HepG2 (cell line): Measurements from ENCODE around the gene RTEL1. TPM values are rescaled to one million over a fixed set of nuclear protein-coding genes. Genes with fewer than 3 reads are reported as not detected.

ENCODE experiments used
- ELF3 ChIP-seq: IDR thresholded peaks from 2 replicates; pipeline ENCODE4 v1.6.1; 2016; ENCODE audit warnings: missing genetic modification reagents, missing compliant biosample characterization
- FOXA1 ChIP-seq, 2 experiments: fragments of 450-650 bp in 1 of 2; sonication (generic) in 1 of 2; formaldehyde crosslinking in 1 of 2; IDR thresholded peaks; 2 replicates each; pipeline versions ENCODE4 v1.4.0 to v1.6.1; 2016 to 2020; ENCODE audit warnings: missing genetic modification reagents in 1 of 2
- FOXA3 ChIP-seq: IDR thresholded peaks from 2 replicates; pipeline ENCODE4 v1.6.1; 2016; ENCODE audit warnings: missing genetic modification reagents, missing compliant biosample characterization
- NFYC ChIP-seq: IDR thresholded peaks from 2 replicates; pipeline ENCODE4 v1.6.1; 2016; ENCODE audit warnings: missing genetic modification reagents, missing compliant biosample characterization
- RBFOX2 ChIP-seq: fragments of 200-400 bp; formaldehyde crosslinking; IDR thresholded peaks from 2 replicates; pipeline ENCODE4 v1.6.1; 2017; ENCODE audit warnings: low read depth, mild to moderate bottlenecking, low read length
- REXO4 ChIP-seq: sonication (generic); formaldehyde crosslinking; IDR thresholded peaks from 2 replicates; pipeline ENCODE4 v1.8.0; 2022; ENCODE audit warnings: missing genetic modification reagents, mild to moderate bottlenecking, borderline replicate concordance
- SALL2 ChIP-seq: sonication (generic); formaldehyde crosslinking; IDR thresholded peaks from 2 replicates; pipeline ENCODE4 v1.8.1; 2023; ENCODE audit warnings: mild to moderate bottlenecking, missing genetic modification reagents, inconsistent platforms
- ZNF20 ChIP-seq: sonication (generic); formaldehyde crosslinking; IDR thresholded peaks from 2 replicates; pipeline ENCODE4 v1.4.0; 2020; ENCODE audit warnings: mild to moderate bottlenecking, moderate library complexity, missing genetic modification reagents
- ZNF207 ChIP-seq: fragments of 450-650 bp; IDR thresholded peaks from 2 replicates; pipeline ENCODE4 v1.6.1; 2016; ENCODE audit warnings: antibody characterized with exemption, borderline replicate concordance
- ZNF350 ChIP-seq: sonication (generic); formaldehyde crosslinking; IDR thresholded peaks from 2 replicates; pipeline ENCODE4 v1.4.0; 2020; ENCODE audit warnings: mild to moderate bottlenecking, low read depth, missing genetic modification reagents, borderline replicate concordance
- ZNF446 ChIP-seq: sonication (generic); formaldehyde crosslinking; IDR thresholded peaks from 2 replicates; pipeline ENCODE4 v1.5.0; 2020; ENCODE audit warnings: mild to moderate bottlenecking, missing genetic modification reagents
- ZNF615 ChIP-seq: sonication (generic); formaldehyde crosslinking; IDR thresholded peaks from 2 replicates; pipeline ENCODE4 v1.5.0; 2020; ENCODE audit warnings: mild to moderate bottlenecking, missing genetic modification reagents, borderline replicate concordance
- ZNF782 ChIP-seq: sonication (generic); formaldehyde crosslinking; IDR thresholded peaks from 2 replicates; pipeline ENCODE4 v1.4.0; 2020; ENCODE audit warnings: missing genetic modification reagents, mild to moderate bottlenecking, borderline replicate concordance
- polyA plus RNA-seq, 8 experiments: library from polyadenylated mRNA; depleted of rRNA in 3 of 8; stranded (reverse) in 7 of 8; unstranded in 1 of 8; fragments of >200 nt; fragmentation: Illumina TruSeq in 4 of 8; extraction: Trizol in 4 of 8; gene quantifications; 2 replicates each; pipeline versions ENCODE4 v1.2.1 to v1.2.3, GENCODE V29; 2011 to 2016; ENCODE audit warnings: low read depth in 4 of 8, missing spikeins in 1 of 8, mixed read lengths in 1 of 8; ENCODE audit not compliant: insufficient read depth in 1 of 8
- total RNA-seq, 5 experiments: library from RNA; depleted of rRNA; stranded (reverse); fragments of >200 nt; fragmentation: Illumina TruSeq; extraction: Trizol; gene quantifications; 2 replicates each; pipeline ENCODE4 v1.2.3, GENCODE V29; 2016; ENCODE audit warnings: low read depth in 1 of 5
- TF ChIP-seq, protein P1 (sequence below): conservative IDR thresholded peaks from 2 replicates; pipeline ENCODE4 v1.6.1; 2018; ENCODE audit warnings: missing genetic modification reagents
- TF ChIP-seq, protein P2 (sequence below): IDR thresholded peaks from 2 replicates; pipeline ENCODE4 v1.6.1; 2016
- TF ChIP-seq, protein P3 (sequence below): sonication (generic); formaldehyde crosslinking; conservative IDR thresholded peaks from 2 replicates; pipeline ENCODE4 v1.8.0; 2022; ENCODE audit warnings: mild to moderate bottlenecking, moderate library complexity, missing genetic modification reagents
- TF ChIP-seq, protein P4 (sequence below): sonication (generic); formaldehyde crosslinking; IDR thresholded peaks from 2 replicates; pipeline ENCODE4 v1.4.0; 2020; ENCODE audit warnings: missing genetic modification reagents
- TF ChIP-seq, protein P5 (sequence below): sonication (generic); formaldehyde crosslinking; conservative IDR thresholded peaks from 2 replicates; pipeline ENCODE4 v1.4.0; 2020; ENCODE audit warnings: missing genetic modification reagents
- TF ChIP-seq, protein P6 (sequence below): IDR thresholded peaks from 2 replicates; pipeline ENCODE4 v1.6.1; 2018; ENCODE audit warnings: missing genetic modification reagents, mild to moderate bottlenecking, missing compliant biosample characterization

RTEL1 gene
- total and polyA plus RNA-seq, 2 of the 13 experiments (the other 11 are each of a cell fraction or from before 2014, with no cell fraction given): 21.8 to 36.4 TPM

DNA sequence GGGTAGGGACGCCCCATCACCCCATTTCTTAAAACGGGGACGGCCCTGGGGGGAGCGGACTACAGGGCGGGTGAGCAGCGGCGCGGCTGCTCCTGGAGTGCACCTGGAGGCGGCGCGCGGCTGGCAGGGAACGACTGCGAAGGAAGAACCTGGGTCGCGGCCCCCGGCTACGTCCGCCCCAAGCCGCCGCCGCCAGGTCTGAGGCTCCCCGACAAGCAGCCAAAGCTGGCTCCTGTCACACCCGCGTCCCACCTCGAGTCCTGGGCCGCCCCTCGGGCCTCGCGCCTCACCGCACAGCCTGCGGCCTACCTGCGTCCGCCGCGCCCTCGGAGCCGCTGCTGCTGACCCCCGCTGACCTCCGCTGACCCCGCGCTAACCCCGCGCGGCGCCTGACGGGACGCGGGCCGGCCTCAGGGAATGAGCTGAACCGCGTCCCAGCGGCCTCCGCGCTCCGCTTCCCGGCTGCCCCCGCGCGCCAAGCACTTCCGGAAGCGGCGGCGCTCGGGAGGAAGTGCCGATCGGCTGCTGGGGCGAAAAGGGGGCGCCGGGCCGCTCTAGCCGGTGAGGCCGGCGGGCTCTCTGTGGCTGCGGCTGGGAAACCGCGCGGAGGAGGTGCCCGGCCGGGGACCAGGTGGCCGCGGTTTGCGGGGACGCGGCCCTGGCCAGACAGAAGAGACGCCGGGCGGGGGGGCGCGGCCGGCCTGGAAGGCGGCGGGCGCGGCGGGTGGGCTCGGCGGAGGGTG is 49.6 kb downstream of the RTEL1 start, which contains the start of the genes ARFRP1 and ZGPAT (continued):
- TF ChIP-seq REXO4 (0 out of 2 replicates have a peak, but pooled peaks have one; percentile 15), ZNF615 (no peak), ZNF446 (CRISPR knock-in tag) (peak; percentile 91), NFYC (CRISPR knock-in tag) (peak; percentile 57; the same call in 1 of the 2 replicates), RBFOX2 (peak; percentile 95), FOXA3 (CRISPR knock-in tag) (peak; percentile 83), ELF3 (CRISPR knock-in tag) (peak; percentile 95), SALL2 (CRISPR knock-in tag) (peak; percentile 98), FOXA1 (IDR thresholded peaks at IDR 0.05) (no peak), FOXA1 (CRISPR knock-in tag; IDR thresholded peaks at IDR 0.05) (peak; percentile 60), ZNF782 (peak; percentile 64; the same call in 1 of the 2 replicates), ZNF350 (peak; percentile 16; the same call in 1 of the 2 replicates), ZNF20 (CRISPR knock-in tag) (no peak), ZNF207 (no peak)
- TF ChIP-seq, protein P1, sequence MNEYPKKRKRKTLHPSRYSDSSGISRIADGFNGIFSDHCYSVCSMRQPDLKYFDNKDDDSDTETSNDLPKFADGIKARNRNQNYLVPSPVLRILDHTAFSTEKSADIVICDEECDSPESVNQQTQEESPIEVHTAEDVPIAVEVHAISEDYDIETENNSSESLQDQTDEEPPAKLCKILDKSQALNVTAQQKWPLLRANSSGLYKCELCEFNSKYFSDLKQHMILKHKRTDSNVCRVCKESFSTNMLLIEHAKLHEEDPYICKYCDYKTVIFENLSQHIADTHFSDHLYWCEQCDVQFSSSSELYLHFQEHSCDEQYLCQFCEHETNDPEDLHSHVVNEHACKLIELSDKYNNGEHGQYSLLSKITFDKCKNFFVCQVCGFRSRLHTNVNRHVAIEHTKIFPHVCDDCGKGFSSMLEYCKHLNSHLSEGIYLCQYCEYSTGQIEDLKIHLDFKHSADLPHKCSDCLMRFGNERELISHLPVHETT: peak; percentile 99
- TF ChIP-seq, protein P2, sequence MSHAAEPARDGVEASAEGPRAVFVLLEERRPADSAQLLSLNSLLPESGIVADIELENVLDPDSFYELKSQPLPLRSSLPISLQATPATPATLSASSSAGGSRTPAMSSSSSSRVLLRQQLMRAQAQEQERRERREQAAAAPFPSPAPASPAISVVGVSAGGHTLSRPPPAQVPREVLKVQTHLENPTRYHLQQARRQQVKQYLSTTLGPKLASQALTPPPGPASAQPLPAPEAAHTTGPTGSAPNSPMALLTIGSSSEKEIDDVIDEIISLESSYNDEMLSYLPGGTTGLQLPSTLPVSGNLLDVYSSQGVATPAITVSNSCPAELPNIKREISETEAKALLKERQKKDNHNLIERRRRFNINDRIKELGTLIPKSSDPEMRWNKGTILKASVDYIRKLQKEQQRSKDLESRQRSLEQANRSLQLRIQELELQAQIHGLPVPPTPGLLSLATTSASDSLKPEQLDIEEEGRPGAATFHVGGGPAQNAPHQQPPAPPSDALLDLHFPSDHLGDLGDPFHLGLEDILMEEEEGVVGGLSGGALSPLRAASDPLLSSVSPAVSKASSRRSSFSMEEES: peak; percentile 75; the same call in 1 of the 2 replicates
- TF ChIP-seq, protein P3, sequence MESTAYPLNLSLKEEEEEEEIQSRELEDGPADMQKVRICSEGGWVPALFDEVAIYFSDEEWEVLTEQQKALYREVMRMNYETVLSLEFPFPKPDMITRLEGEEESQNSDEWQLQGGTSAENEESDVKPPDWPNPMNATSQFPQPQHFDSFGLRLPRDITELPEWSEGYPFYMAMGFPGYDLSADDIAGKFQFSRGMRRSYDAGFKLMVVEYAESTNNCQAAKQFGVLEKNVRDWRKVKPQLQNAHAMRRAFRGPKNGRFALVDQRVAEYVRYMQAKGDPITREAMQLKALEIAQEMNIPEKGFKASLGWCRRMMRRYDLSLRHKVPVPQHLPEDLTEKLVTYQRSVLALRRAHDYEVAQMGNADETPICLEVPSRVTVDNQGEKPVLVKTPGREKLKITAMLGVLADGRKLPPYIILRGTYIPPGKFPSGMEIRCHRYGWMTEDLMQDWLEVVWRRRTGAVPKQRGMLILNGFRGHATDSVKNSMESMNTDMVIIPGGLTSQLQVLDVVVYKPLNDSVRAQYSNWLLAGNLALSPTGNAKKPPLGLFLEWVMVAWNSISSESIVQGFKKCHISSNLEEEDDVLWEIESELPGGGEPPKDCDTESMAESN (CRISPR knock-in tag): peak; percentile 99
- TF ChIP-seq, protein P4, sequence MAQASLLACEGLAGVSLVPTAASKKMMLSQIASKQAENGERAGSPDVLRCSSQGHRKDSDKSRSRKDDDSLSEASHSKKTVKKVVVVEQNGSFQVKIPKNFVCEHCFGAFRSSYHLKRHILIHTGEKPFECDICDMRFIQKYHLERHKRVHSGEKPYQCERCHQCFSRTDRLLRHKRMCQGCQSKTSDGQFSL (CRISPR knock-in tag): no peak; the same call in 1 of the 2 replicates
- TF ChIP-seq, protein P5, sequence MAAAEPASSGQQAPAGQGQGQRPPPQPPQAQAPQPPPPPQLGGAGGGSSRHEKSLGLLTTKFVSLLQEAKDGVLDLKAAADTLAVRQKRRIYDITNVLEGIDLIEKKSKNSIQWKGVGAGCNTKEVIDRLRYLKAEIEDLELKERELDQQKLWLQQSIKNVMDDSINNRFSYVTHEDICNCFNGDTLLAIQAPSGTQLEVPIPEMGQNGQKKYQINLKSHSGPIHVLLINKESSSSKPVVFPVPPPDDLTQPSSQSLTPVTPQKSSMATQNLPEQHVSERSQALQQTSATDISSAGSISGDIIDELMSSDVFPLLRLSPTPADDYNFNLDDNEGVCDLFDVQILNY (CRISPR knock-in tag): peak; percentile 95
- TF ChIP-seq, protein P6, sequence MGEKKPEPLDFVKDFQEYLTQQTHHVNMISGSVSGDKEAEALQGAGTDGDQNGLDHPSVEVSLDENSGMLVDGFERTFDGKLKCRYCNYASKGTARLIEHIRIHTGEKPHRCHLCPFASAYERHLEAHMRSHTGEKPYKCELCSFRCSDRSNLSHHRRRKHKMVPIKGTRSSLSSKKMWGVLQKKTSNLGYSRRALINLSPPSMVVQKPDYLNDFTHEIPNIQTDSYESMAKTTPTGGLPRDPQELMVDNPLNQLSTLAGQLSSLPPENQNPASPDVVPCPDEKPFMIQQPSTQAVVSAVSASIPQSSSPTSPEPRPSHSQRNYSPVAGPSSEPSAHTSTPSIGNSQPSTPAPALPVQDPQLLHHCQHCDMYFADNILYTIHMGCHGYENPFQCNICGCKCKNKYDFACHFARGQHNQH (CRISPR knock-in tag): peak; percentile 90
